MCF 10A (cell line): ENCODE results near the gene MED12L. TPM values are rescaled to one million over a fixed set of nuclear protein-coding genes. Genes with fewer than 3 reads are reported as not detected.

Source experiments
- Bru-seq: library from RNA; stranded (reverse); fragments of 400-500 nt; gene quantifications from one replicate; lab custom pipeline; 2021; lab: Mats Ljungman, UMichigan
- BruChase-seq, 2 experiments: library from RNA; stranded (reverse); fragments of 400-500 nt; gene quantifications; one replicate each; lab custom pipeline; 2021; lab: Mats Ljungman, UMichigan
- BruUV-seq: library from RNA; stranded (reverse); fragments of 400-500 nt; replicated peaks from 2 replicates; lab custom pipeline; 2021; lab: Mats Ljungman, UMichigan
- CTCF ChIA-PET: fragments of 300-600 bp; sonication (Branson Sonifier 250); formaldehyde crosslinking; extraction: SDS; loops from one replicate; lab custom pipeline; 2021; ENCODE audit warnings: antibody characterized with exemption, inconsistent platforms; lab: Yijun Ruan, JAX
- POLR2A ChIA-PET: fragments of 300-600, 350-650 bp; sonication (Branson Sonifier 250); formaldehyde crosslinking; extraction: SDS; loops from one replicate; lab custom pipeline; 2020; ENCODE audit warnings: antibody characterized with exemption, inconsistent platforms; lab: Yijun Ruan, JAX
- DNase-seq: peaks from one replicate; pipeline ENCODE4 v3.0.0-alpha.2; 2018; ENCODE audit not compliant: unreplicated experiment
- H3K27ac Mint-ChIP-seq: one replicate; pipeline ENCODE4 v1.8.0; 2022; ENCODE audit warnings: mild to moderate bottlenecking, low read depth, mixed read lengths; ENCODE audit not compliant: unreplicated experiment
- H3K27me3 Mint-ChIP-seq: one replicate; pipeline ENCODE4 v1.8.0; 2022; ENCODE audit warnings: mixed read lengths; ENCODE audit not compliant: insufficient read depth, unreplicated experiment
- H3K36me3 Mint-ChIP-seq: one replicate; pipeline ENCODE4 v1.8.0; 2022; ENCODE audit warnings: mild to moderate bottlenecking, moderate library complexity, mixed read lengths; ENCODE audit not compliant: insufficient read depth, unreplicated experiment
- H3K4me1 Mint-ChIP-seq: one replicate; pipeline ENCODE4 v1.8.0; 2022; ENCODE audit warnings: mixed read lengths; ENCODE audit not compliant: insufficient read depth, unreplicated experiment
- H3K4me3 Mint-ChIP-seq: one replicate; pipeline ENCODE4 v1.8.0; 2022; ENCODE audit warnings: mild to moderate bottlenecking, moderate library complexity, mixed read lengths; ENCODE audit not compliant: unreplicated experiment
- H3K9me3 Mint-ChIP-seq: one replicate; pipeline ENCODE4 v1.8.0; 2022; ENCODE audit warnings: mixed read lengths; ENCODE audit not compliant: unreplicated experiment
- CTCF ChIP-seq: fragments of 200-600 bp; IDR thresholded peaks from one replicate; pipeline ENCODE4 v1.8.0; 2022; ENCODE audit warnings: antibody characterized with exemption, mild to moderate bottlenecking; ENCODE audit not compliant: unreplicated experiment
- intact Hi-C: fragments of 100-400 bp; cut with micrococcal nuclease; formaldehyde crosslinking; loops from 2 replicates; pipeline ENCODE4 v1.14.1; 2022
- long read RNA-seq: library from polyadenylated mRNA; stranded (forward); transcript quantifications from one replicate; pipeline ENCODE4 v2.0.0, GENCODE V29; 2022
- total RNA-seq: library from RNA; stranded (reverse); gene quantifications from 2 replicates; pipeline ENCODE4 v1.2.3, GENCODE V29; 2022

MED12L gene
- total RNA-seq (0.47 and 1.3 TPM in 2 replicates), Bru-seq, nascent RNA (percentile 29 among the genes with signal in this experiment), BruChase-seq, experiment 1, labeled RNA remaining after a 6-hour chase (percentile 23 among the genes with signal in this experiment), BruChase-seq, experiment 2, labeled RNA remaining after a 2-hour chase (percentile 24 among the genes with signal in this experiment)
- long read RNA-seq, partial matches to known transcripts = 0 of 2 reads
- long read RNA-seq, other reads (novel, unspliced or antisense) = 2 of 2 reads

GRCh38 chr3:151085227-151085888, at the start of gene MED12L:
Gene MED12L, plus strand, starts transcription at chr3:151085664. Its CDS starts 1,263 bp downstream, at chr3:151086927.
- intact Hi-C loops = loop anchor here (5.0 kb wide), 1 partner anchor 48 kb away; no protein-coding TSS in a partner anchor
- H3K36me3 Mint-ChIP-seq = no peaks in the 10 kb centered on the region
- peaks cover 4% of the 10 kb centered on the region for H3K4me1 Mint-ChIP-seq
- peak; percentile 60 for DNase-seq
- H3K9me3 Mint-ChIP-seq = no peaks in the 10 kb centered on the region
- H3K4me3 Mint-ChIP-seq = peak within 1 kb of the TSS; percentile 77
- H3K27ac Mint-ChIP-seq = no peak within 1 kb of the TSS
- POLR2A ChIA-PET = interaction anchor here (0.7 to 1.7 kb wide), 4 partner anchors 10 to 539 kb away, joined by 3 to 9 read pairs (median 4); partner anchors contain the start of gene SERP1
- TF ChIP-seq CTCF = no peak
- CTCF ChIA-PET = interaction anchor here (0.7 to 2.9 kb wide), 7 partner anchors 9 to 364 kb away, joined by 3 to 17 read pairs (median 4); no protein-coding TSS in a partner anchor
- peaks cover 11% of the 10 kb centered on the region for H3K27me3 Mint-ChIP-seq
- BruUV-seq = no TSS peak

DNA sequence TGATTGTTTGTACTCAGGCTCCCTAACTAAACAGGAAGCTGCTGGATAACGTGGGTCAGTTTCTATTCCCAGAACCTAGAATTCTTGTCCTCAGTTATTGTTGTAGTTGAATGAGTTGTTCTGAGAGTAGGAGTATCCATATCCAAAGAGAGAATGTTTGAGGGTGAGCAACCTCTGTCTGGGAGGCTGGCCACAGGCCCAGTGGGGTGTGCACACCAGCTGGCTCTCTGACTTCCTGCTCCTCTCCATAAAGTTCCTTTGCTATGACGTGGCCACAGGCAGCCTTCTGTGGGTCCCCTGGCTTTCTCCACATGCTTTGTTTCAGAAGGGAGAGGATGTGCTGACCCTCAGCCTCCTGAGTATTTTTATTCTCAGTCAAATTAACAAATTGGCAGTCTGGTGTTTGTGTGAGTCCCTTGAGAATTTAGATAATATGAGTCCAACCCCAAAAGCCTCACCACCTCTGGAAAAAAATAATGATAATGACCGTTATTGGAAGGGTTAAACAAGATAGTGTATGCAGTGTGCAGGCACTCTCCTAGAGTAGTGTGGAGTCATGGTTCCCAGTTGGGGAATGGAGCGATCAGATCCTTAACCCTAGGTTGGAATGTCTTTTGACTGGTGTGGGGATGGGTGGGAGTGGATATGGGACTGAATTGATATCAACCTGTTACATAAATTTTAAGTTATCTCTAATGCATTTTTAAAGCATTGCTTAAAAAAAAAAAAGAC, 47.6 kb upstream of the MED12L start:
- Mint-ChIP-seq H3K9me3 (no peaks in the 10 kb centered on the region), H3K4me1 (peaks cover 4% of the 10 kb centered on the region), H3K27me3 (no peaks in the 10 kb centered on the region), H3K4me3 (no peak overlapping the region), H3K36me3 (no peaks in the 10 kb centered on the region), H3K27ac (no peak overlapping the region)
- TF ChIP-seq CTCF = no peak
- DNase-seq = peak; percentile 70
- no TSS peak for BruUV-seq
- ChIA-PET POLR2A (no interaction called here), CTCF (no interaction called here)
- intact Hi-C loops = loop anchor here (5.0 kb wide), 1 partner anchor 49 kb away; the partner anchor contains the start of gene MED12L

GRCh38 chr3:151044706-151045105, 40.8 kb upstream of the MED12L start:
- no peak for DNase-seq
- Mint-ChIP-seq H3K27me3 (no peaks in the 10 kb centered on the region), H3K9me3 (no peaks in the 10 kb centered on the region), H3K36me3 (no peaks in the 10 kb centered on the region), H3K4me3 (no peak overlapping the region), H3K4me1 (no peaks in the 10 kb centered on the region), H3K27ac (no peak overlapping the region)
- no TSS peak for BruUV-seq
- POLR2A ChIA-PET = interaction anchor here (0.6 kb wide), 1 partner anchor 23 kb away, joined by 3 read pairs; no protein-coding TSS in a partner anchor
- CTCF ChIA-PET = interaction anchor here (0.7 to 1.0 kb wide), 3 partner anchors 9 to 112 kb away, joined by 3 read pairs; no protein-coding TSS in a partner anchor
- intact Hi-C loops = no loop called here
- TF ChIP-seq CTCF = no peak

- BruUV-seq = no TSS peak
- ChIA-PET POLR2A (no interaction called here), CTCF (no interaction called here)
- H3K4me3 Mint-ChIP-seq = no peak overlapping the region
- no peaks in the 10 kb centered on the region for H3K36me3 Mint-ChIP-seq
- H3K27me3 Mint-ChIP-seq = no peaks in the 10 kb centered on the region
- intact Hi-C loops = no loop called here
- DNase-seq = no peak
- H3K4me1 Mint-ChIP-seq = no peaks in the 10 kb centered on the region
- no peak overlapping the region for H3K27ac Mint-ChIP-seq
- TF ChIP-seq CTCF = no peak
- H3K9me3 Mint-ChIP-seq = no peaks in the 10 kb centered on the region
Measured at GRCh38 chr3:151047636-151048035, 37.8 kb upstream of the MED12L start.
